Measurements from ENCODE around the gene CRYBG2. TPM values are rescaled to one million over a fixed set of nuclear protein-coding genes. Genes with fewer than 3 reads are reported as not detected.

The CRYBG2 gene
- total and polyA plus RNA-seq, 2 of the 13 experiments (the other 11 are each of a cell fraction or from before 2014, with no cell fraction given) = 1.3 to 2.9 TPM

- TF ChIP-seq IKZF5 (CRISPR knock-in tag; IDR thresholded peaks at IDR 0.05) = 0 out of 2 replicates have a peak, but pooled peaks have one; percentile 27
- TF ChIP-seq, protein P1, sequence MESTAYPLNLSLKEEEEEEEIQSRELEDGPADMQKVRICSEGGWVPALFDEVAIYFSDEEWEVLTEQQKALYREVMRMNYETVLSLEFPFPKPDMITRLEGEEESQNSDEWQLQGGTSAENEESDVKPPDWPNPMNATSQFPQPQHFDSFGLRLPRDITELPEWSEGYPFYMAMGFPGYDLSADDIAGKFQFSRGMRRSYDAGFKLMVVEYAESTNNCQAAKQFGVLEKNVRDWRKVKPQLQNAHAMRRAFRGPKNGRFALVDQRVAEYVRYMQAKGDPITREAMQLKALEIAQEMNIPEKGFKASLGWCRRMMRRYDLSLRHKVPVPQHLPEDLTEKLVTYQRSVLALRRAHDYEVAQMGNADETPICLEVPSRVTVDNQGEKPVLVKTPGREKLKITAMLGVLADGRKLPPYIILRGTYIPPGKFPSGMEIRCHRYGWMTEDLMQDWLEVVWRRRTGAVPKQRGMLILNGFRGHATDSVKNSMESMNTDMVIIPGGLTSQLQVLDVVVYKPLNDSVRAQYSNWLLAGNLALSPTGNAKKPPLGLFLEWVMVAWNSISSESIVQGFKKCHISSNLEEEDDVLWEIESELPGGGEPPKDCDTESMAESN (CRISPR knock-in tag; conservative IDR thresholded peaks at IDR 0.05) = peak; percentile 32; the same call in 1 of the 2 replicates
- TF ChIP-seq, protein P2, sequence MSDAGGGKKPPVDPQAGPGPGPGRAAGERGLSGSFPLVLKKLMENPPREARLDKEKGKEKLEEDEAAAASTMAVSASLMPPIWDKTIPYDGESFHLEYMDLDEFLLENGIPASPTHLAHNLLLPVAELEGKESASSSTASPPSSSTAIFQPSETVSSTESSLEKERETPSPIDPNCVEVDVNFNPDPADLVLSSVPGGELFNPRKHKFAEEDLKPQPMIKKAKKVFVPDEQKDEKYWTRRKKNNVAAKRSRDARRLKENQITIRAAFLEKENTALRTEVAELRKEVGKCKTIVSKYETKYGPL (CRISPR knock-in tag; IDR thresholded peaks at IDR 0.05) = no peak
- no peak for TF ChIP-seq ZSCAN29 (CRISPR knock-in tag; conservative IDR thresholded peaks at IDR 0.05)
- no peak; the same call in 1 of the 2 replicates for TF ChIP-seq ETV6 (CRISPR knock-in tag; conservative IDR thresholded peaks at IDR 0.05)
- TF ChIP-seq TRIM22 (IDR thresholded peaks at IDR 0.05) = no peak
- no peak for TF ChIP-seq ZNF12 (CRISPR knock-in tag; IDR thresholded peaks at IDR 0.05)
- no peak for TF ChIP-seq ZNF343 (CRISPR knock-in tag; IDR thresholded peaks at IDR 0.05)
- TF ChIP-seq ZNF296 (CRISPR knock-in tag; conservative IDR thresholded peaks at IDR 0.05) = no peak
- no peak for TF ChIP-seq HOXA7 (CRISPR knock-in tag; IDR thresholded peaks at IDR 0.05)
- no peak for TF ChIP-seq NR2F2 (IDR thresholded peaks at IDR 0.05; ENCODE audit: borderline replicate concordance, low read depth)
- 0 out of 2 replicates have a peak, but pooled peaks have one; percentile 26 for TF ChIP-seq RNF2 (conservative IDR thresholded peaks at IDR 0.05; ENCODE audit: low read depth)
- TF ChIP-seq ZNF235 (CRISPR knock-in tag; IDR thresholded peaks at IDR 0.05; ENCODE audit: borderline replicate concordance) = no peak
- TF ChIP-seq, protein P3, sequence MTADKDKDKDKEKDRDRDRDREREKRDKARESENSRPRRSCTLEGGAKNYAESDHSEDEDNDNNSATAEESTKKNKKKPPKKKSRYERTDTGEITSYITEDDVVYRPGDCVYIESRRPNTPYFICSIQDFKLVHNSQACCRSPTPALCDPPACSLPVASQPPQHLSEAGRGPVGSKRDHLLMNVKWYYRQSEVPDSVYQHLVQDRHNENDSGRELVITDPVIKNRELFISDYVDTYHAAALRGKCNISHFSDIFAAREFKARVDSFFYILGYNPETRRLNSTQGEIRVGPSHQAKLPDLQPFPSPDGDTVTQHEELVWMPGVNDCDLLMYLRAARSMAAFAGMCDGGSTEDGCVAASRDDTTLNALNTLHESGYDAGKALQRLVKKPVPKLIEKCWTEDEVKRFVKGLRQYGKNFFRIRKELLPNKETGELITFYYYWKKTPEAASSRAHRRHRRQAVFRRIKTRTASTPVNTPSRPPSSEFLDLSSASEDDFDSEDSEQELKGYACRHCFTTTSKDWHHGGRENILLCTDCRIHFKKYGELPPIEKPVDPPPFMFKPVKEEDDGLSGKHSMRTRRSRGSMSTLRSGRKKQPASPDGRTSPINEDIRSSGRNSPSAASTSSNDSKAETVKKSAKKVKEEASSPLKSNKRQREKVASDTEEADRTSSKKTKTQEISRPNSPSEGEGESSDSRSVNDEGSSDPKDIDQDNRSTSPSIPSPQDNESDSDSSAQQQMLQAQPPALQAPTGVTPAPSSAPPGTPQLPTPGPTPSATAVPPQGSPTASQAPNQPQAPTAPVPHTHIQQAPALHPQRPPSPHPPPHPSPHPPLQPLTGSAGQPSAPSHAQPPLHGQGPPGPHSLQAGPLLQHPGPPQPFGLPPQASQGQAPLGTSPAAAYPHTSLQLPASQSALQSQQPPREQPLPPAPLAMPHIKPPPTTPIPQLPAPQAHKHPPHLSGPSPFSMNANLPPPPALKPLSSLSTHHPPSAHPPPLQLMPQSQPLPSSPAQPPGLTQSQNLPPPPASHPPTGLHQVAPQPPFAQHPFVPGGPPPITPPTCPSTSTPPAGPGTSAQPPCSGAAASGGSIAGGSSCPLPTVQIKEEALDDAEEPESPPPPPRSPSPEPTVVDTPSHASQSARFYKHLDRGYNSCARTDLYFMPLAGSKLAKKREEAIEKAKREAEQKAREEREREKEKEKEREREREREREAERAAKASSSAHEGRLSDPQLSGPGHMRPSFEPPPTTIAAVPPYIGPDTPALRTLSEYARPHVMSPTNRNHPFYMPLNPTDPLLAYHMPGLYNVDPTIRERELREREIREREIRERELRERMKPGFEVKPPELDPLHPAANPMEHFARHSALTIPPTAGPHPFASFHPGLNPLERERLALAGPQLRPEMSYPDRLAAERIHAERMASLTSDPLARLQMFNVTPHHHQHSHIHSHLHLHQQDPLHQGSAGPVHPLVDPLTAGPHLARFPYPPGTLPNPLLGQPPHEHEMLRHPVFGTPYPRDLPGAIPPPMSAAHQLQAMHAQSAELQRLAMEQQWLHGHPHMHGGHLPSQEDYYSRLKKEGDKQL (CRISPR knock-in tag; IDR thresholded peaks at IDR 0.05; ENCODE audit: low read depth) = no peak
Measured at GRCh38 chr1:26306290-26307229, 47.4 kb downstream of the CRYBG2 start, which contains the start of gene UBXN11 (continued).
